K562 (cell line): ENCODE results near the gene METRNL. TPM values are rescaled to one million over a fixed set of nuclear protein-coding genes. Genes with fewer than 3 reads are reported as not detected.

Source experiments
- ATAC-seq: fragments of 200-7000 bp; cut with Tn5 transposase; 3 replicates; pipeline ENCODE4 v1.9.1; 2020; ENCODE audit warnings: moderate library complexity
- BruUV-seq: library from RNA; stranded (reverse); fragments of 400-500 nt; replicated peaks from 2 replicates; lab custom pipeline; 2021; lab: Mats Ljungman, UMichigan
- CTCF ChIA-PET: fragments of 300-600 bp; formaldehyde crosslinking; extraction: SDS; loops from one replicate; lab custom pipeline; 2021; ENCODE audit warnings: low intra/inter-chr PET ratio; lab: Yijun Ruan, JAX
- POLR2A ChIA-PET: fragments of 300-600, 350-650 bp; sonication (Branson Sonifier 250); formaldehyde crosslinking; extraction: SDS; loops from one replicate; lab custom pipeline; 2021; ENCODE audit warnings: antibody characterized with exemption, inconsistent platforms; lab: Yijun Ruan, JAX
- DNase-seq, 4 experiments: peaks; one replicate each; pipeline versions ENCODE4 v3.0.0 to v3.0.0-alpha.2; 2011 to 2018; ENCODE audit warnings: low spot score in 3 of 4, mixed read lengths in 3 of 4; ENCODE audit errors: extremely low read depth in 1 of 4
- FAIRE-seq: peaks from 2 replicates; lab custom pipeline; 2011; peaks lifted over from hg19 to GRCh38; lab: Jason Lieb, UNC
- H2AFZ ChIP-seq: 2 replicates; pipeline ENCODE4 v1.6.0; 2011; ENCODE audit warnings: low read depth, low read length, control low read depth, inconsistent platforms
- H3K27ac ChIP-seq: fragments of 200-600 bp; 3 replicates; pipeline ENCODE4 v1.8.0; 2011; ENCODE audit warnings: low read depth, mild to moderate bottlenecking, control low read depth, inconsistent platforms, low read length, moderate library complexity, mixed read lengths; ENCODE audit errors: extremely low read depth
- H3K27me3 ChIP-seq, 2 experiments: fragments of 300-600 bp in 1 of 2; 2 replicates in 1 of 2; 3 replicates in 1 of 2; pipeline versions ENCODE4 v1.6.0 to v1.8.0; 2011; ENCODE audit warnings: inconsistent platforms in 2 of 2, low read length in 2 of 2, mild to moderate bottlenecking in 1 of 2, mixed read lengths in 1 of 2, moderate library complexity in 1 of 2; ENCODE audit not compliant: control insufficient read depth in 2 of 2, insufficient read depth in 2 of 2
- H3K36me3 ChIP-seq: fragments of 300-600 bp; 3 replicates; pipeline ENCODE4 v1.8.0; 2011; ENCODE audit warnings: mild to moderate bottlenecking, low read length, inconsistent platforms; ENCODE audit not compliant: control insufficient read depth, insufficient read depth
- H3K4me1 ChIP-seq, 2 experiments: fragments of 200-600 bp in 1 of 2; replicated peaks in 1 of 2; 2 replicates in 1 of 2; 3 replicates in 1 of 2; pipeline versions ENCODE4 v1.5.1 to v1.8.0; 2011; ENCODE audit warnings: inconsistent platforms in 2 of 2, low read length in 2 of 2, mild to moderate bottlenecking in 1 of 2, mixed read lengths in 1 of 2, moderate library complexity in 1 of 2; ENCODE audit not compliant: control insufficient read depth in 2 of 2, insufficient read depth in 2 of 2
- H3K4me2 ChIP-seq: 2 replicates; pipeline ENCODE4 v1.6.1; 2011; ENCODE audit warnings: low read length, control low read depth, inconsistent platforms, mixed read lengths; ENCODE audit not compliant: insufficient read depth
- H3K4me3 ChIP-seq: fragments of 200-600 bp; sonication (generic), shearing (Covaris generic); 2 replicates; pipeline ENCODE4 v1.5.1; 2016; ENCODE audit warnings: control low read depth, inconsistent platforms
- H3K79me2 ChIP-seq: fragments of 200-600 bp; 3 replicates; pipeline ENCODE4 v1.8.0; 2011; ENCODE audit warnings: low read length, inconsistent platforms; ENCODE audit not compliant: control insufficient read depth, insufficient read depth
- H3K9ac ChIP-seq, 2 experiments: 2 replicates each; pipeline versions ENCODE4 v1.6.0 to v1.6.1; 2011; ENCODE audit warnings: low read depth in 2 of 2, low read length in 2 of 2, control low read depth in 1 of 2, inconsistent platforms in 1 of 2, mild to moderate bottlenecking in 1 of 2, mixed read lengths in 1 of 2; ENCODE audit not compliant: insufficient read depth in 1 of 2
- H3K9me1 ChIP-seq: one replicate; pipeline ENCODE4 v1.6.0; 2011; ENCODE audit warnings: inconsistent platforms, mild to moderate bottlenecking, low read length, moderate library complexity; ENCODE audit not compliant: control insufficient read depth, insufficient read depth
- H3K9me3 ChIP-seq: replicated peaks from 2 replicates; pipeline ENCODE4 v1.5.1; 2011; ENCODE audit warnings: low read depth, low read length, inconsistent platforms; ENCODE audit not compliant: control insufficient read depth, insufficient read depth
- H4K20me1 ChIP-seq: replicated peaks from 2 replicates; pipeline ENCODE4 v1.6.1; 2011; ENCODE audit warnings: low read length, inconsistent platforms, mixed read lengths; ENCODE audit not compliant: control insufficient read depth, insufficient read depth
- CBX8 ChIP-seq: fragments of 200-600 bp; sonication (generic); IDR thresholded peaks from 2 replicates; pipeline ENCODE4 v1.6.1; 2012; ENCODE audit warnings: borderline replicate concordance, mixed run types, low read depth, mild to moderate bottlenecking, moderate library complexity, mixed read lengths, low read length, control low read depth, inconsistent platforms; ENCODE audit not compliant: poor library complexity, severe bottlenecking; ENCODE audit errors: extremely low read depth
- NFATC3 ChIP-seq: fragments of 450-650 bp; IDR thresholded peaks from 2 replicates; pipeline ENCODE4 v1.6.1; 2017; ENCODE audit warnings: mild to moderate bottlenecking
- ZBTB43 ChIP-seq: sonication (generic); formaldehyde crosslinking; IDR thresholded peaks from 2 replicates; pipeline ENCODE4 v1.8.0; 2023; ENCODE audit warnings: mild to moderate bottlenecking, missing genetic modification reagents
- ZBTB7A ChIP-seq: IDR thresholded peaks from 2 replicates; pipeline ENCODE4 v1.6.1; 2011; ENCODE audit warnings: low read depth, mild to moderate bottlenecking, low read length, moderate library complexity, borderline replicate concordance; ENCODE audit not compliant: control insufficient read depth
- WGBS: fragments of 100-300 bp; shearing (Covaris generic); methylation state at CpG from one replicate; pipeline ENCODE4 v1.1.6; 2016; ENCODE audit warnings: low coverage, mixed read lengths; ENCODE audit not compliant: insufficient coverage; ENCODE audit errors: missing lambda C conversion rate; 5-methylcytosine and 5-hydroxymethylcytosine counted together
- in situ Hi-C: fragments of 300-500 bp; cut with MboI; formaldehyde crosslinking; loops from 4 replicates; pipeline ENCODE4 v1.15.0; 2018; ENCODE audit warnings: inconsistent platforms, mixed read lengths
- intact Hi-C: fragments of 100-400 bp; cut with micrococcal nuclease; formaldehyde crosslinking; loops from 2 replicates; pipeline ENCODE4 v1.14.2; 2022
- polyA plus RNA-seq, 8 experiments: library from polyadenylated mRNA; depleted of rRNA in 4 of 8; stranded (reverse) in 5 of 8; unstranded in 3 of 8; fragments of >200 nt; fragmentation: Nextera tagmentation in 2 of 8; fragmentation: Illumina TruSeq in 1 of 8; extraction: Ambion mirVana in 2 of 8; extraction: Trizol in 1 of 8; gene quantifications; 2 replicates each; pipeline versions ENCODE4 v1.2.1 to v1.2.3, GENCODE V29; 2011 to 2014; ENCODE audit warnings: inconsistent platforms in 1 of 8, missing spikeins in 1 of 8
- total RNA-seq, 7 experiments: library from RNA; depleted of rRNA in 6 of 7; stranded (reverse); fragments of >200 nt in 6 of 7; fragmentation: Illumina TruSeq in 2 of 7; extraction: Trizol in 2 of 7; gene quantifications; 2 replicates each; pipeline versions ENCODE4 v1.2.1 to v1.2.3, GENCODE V29; 2011 to 2021; ENCODE audit warnings: low replicate concordance in 1 of 7

Gene METRNL
- total and polyA plus RNA-seq, 9 of the 15 experiments (the other 6 are each of a cell fraction or from before 2014, with no cell fraction given): 0.17 to 31.8 (median 2.9) TPM

- no peak overlapping the region for H3K27ac ChIP-seq
- peaks cover 0 to 67% of the 10 kb centered on the region in 2 experiments; a peak in 4 of 5 replicates for H3K4me1 ChIP-seq
- no peak for TF ChIP-seq NFATC3
- TF ChIP-seq CBX8: no peak
- peak; percentile 25; the same call in 1 of the 2 replicates for TF ChIP-seq ZBTB7A
- TF ChIP-seq ZBTB43 (CRISPR knock-in tag): no peak
- H3K27me3 ChIP-seq: peaks cover 11 to 60% of the 10 kb centered on the region in 2 experiments; a peak in 4 of 5 replicates
- H4K20me1 ChIP-seq: peaks cover 4% of the 10 kb centered on the region; the same call in 1 of the 2 replicates
- no peaks in the 10 kb centered on the region for H3K9me3 ChIP-seq
- BruUV-seq: no TSS peak
- no peak for DNase-seq
- ChIA-PET CTCF (no interaction called here), POLR2A (no interaction called here)
- no peaks in the 10 kb centered on the region for H3K36me3 ChIP-seq
- ATAC-seq: no peak
- H3K9ac ChIP-seq: peak overlapping the region in 1 of 2 experiments; percentile 50; a peak in 2 of 4 replicates
- intact Hi-C loops (no loop called here), in situ Hi-C loops (no loop called here)
- 14% methylated on average over 21 of the region's 24 CpGs for WGBS
- H3K79me2 ChIP-seq: no peaks in the 10 kb centered on the region
- H3K4me3 ChIP-seq: no peak overlapping the region
- H2AFZ ChIP-seq: no peak overlapping the region
- no peak overlapping the region for H3K4me2 ChIP-seq
- H3K9me1 ChIP-seq: no peaks in the 10 kb centered on the region
- no peak for FAIRE-seq
These were observed 17.2 kb upstream of the METRNL start for GRCh38 chr17:83062011-83062817.
